OCI-LY7 (cell line): ENCODE measurements around the gene AIFM3.

Experiments used
- EZH2phosphoT487 ChIP-seq: fragments of 200-600 bp; sonication (generic); IDR thresholded peaks from 2 replicates; pipeline ENCODE4 v1.6.1; 2018; ENCODE audit warnings: low read depth, borderline replicate concordance, mild to moderate bottlenecking, mixed run types, antibody characterized with exemption, low read length, moderate library complexity, mixed read lengths
- TF ChIP-seq, protein P1 (sequence below): fragments of 200-600 bp; sonication (generic); conservative IDR thresholded peaks from 2 replicates; pipeline ENCODE4 v1.5.1; 2014; ENCODE audit warnings: mild to moderate bottlenecking, antibody characterized with exemption, low read length, moderate library complexity, mixed read lengths

DNA sequence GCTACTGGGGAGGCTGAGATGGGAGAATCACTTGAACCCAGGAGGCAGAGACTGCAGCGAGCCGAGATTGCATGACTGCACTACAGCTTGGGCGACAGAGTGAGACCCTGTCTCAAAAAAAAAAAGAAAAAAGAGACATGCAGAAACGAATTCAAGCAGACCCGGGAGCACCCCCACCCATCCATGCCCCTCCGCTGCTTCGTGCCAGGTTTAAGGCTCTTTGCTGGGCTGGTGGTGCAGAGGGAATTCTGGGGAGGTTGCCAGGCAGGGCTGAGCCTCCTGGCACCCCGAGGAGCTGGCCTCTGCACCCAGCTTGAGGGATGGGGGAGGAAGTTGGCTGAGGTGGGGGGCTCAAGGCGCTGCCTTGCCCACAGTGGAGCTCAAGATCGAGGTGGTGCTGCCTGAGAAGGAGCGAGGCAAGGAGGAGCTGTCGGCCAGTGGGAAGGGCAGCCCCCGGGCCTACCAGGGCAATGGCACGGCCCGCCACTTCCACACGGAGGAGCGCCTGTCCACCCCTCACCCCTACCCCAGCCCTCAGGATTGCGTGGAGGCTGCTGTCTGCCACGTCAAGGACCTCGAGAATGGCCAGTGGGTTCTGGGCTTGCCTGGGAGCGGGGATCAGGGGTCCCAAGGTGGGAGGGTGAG, 6.0 kb downstream of the AIFM3 start:
- TF ChIP-seq, protein P1, sequence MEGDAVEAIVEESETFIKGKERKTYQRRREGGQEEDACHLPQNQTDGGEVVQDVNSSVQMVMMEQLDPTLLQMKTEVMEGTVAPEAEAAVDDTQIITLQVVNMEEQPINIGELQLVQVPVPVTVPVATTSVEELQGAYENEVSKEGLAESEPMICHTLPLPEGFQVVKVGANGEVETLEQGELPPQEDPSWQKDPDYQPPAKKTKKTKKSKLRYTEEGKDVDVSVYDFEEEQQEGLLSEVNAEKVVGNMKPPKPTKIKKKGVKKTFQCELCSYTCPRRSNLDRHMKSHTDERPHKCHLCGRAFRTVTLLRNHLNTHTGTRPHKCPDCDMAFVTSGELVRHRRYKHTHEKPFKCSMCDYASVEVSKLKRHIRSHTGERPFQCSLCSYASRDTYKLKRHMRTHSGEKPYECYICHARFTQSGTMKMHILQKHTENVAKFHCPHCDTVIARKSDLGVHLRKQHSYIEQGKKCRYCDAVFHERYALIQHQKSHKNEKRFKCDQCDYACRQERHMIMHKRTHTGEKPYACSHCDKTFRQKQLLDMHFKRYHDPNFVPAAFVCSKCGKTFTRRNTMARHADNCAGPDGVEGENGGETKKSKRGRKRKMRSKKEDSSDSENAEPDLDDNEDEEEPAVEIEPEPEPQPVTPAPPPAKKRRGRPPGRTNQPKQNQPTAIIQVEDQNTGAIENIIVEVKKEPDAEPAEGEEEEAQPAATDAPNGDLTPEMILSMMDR, result no peak
- no peak for TF ChIP-seq EZH2phosphoT487
